Endothelial cell of umbilical vein (primary cell): ENCODE data around the gene DPP6. TPM values are rescaled to one million over a fixed set of nuclear protein-coding genes. Genes with fewer than 3 reads are reported as not detected.

Source experiments
- BruUV-seq: library from RNA; stranded (reverse); fragments of 400-500 nt; replicated peaks from 2 replicates; lab custom pipeline; 2021; lab: Mats Ljungman, UMichigan
- CTCF ChIA-PET: fragments of 300-600, 350-600 bp; sonication (Branson Sonifier 250); formaldehyde crosslinking; loops from one replicate; lab custom pipeline; 2021; ENCODE audit warnings: antibody characterized with exemption, inconsistent platforms; lab: Charles Lee
- POLR2A ChIA-PET: fragments of 300-600, 350-600 bp; sonication (Branson Sonifier 250); formaldehyde crosslinking; loops from one replicate; lab custom pipeline; 2021; ENCODE audit warnings: antibody characterized with exemption, inconsistent platforms; lab: Charles Lee
- DNase-seq: peaks from one replicate; pipeline ENCODE4 v3.0.0-alpha.2; 2011; ENCODE audit warnings: low read depth, low spot score
- FAIRE-seq: peaks from 2 replicates; lab custom pipeline; 2011; peaks lifted over from hg19 to GRCh38; lab: Jason Lieb, UNC
- H2AFZ ChIP-seq: 2 replicates; pipeline ENCODE4 v1.6.0; 2012; ENCODE audit warnings: low read depth, low read length, control low read depth, inconsistent platforms
- H3K27ac ChIP-seq: 2 replicates; pipeline ENCODE4 v1.5.1; 2011; ENCODE audit warnings: low read depth, mild to moderate bottlenecking, control low read depth, low read length, moderate library complexity; ENCODE audit not compliant: insufficient read depth
- H3K27me3 ChIP-seq, 2 experiments: 2 replicates each; pipeline versions ENCODE4 v1.6.0 to v1.6.1; 2011; ENCODE audit warnings: low read length in 2 of 2, mixed read lengths in 1 of 2; ENCODE audit not compliant: control insufficient read depth in 2 of 2, insufficient read depth in 2 of 2
- H3K36me3 ChIP-seq, 2 experiments: 2 replicates in 1 of 2; 3 replicates in 1 of 2; pipeline ENCODE4 v1.5.1; 2011; ENCODE audit warnings: low read length in 2 of 2, mild to moderate bottlenecking in 1 of 2, moderate library complexity in 1 of 2; ENCODE audit not compliant: control insufficient read depth in 2 of 2, insufficient read depth in 2 of 2; ENCODE audit errors: extremely low read depth in 1 of 2
- H3K4me1 ChIP-seq: 3 replicates; pipeline ENCODE4 v1.5.1; 2011; ENCODE audit warnings: mild to moderate bottlenecking, low read length; ENCODE audit not compliant: control insufficient read depth, insufficient read depth; ENCODE audit errors: extremely low read depth
- H3K4me2 ChIP-seq: 2 replicates; pipeline ENCODE4 v1.6.1; 2011; ENCODE audit warnings: low read length, control low read depth, mixed read lengths; ENCODE audit not compliant: insufficient read depth
- H3K4me3 ChIP-seq, 3 experiments: fragments of 200-600 bp in 1 of 3; sonication (generic), shearing (Covaris generic) in 1 of 3; replicated peaks in 1 of 3; 2 replicates each; pipeline ENCODE4 v1.5.1; 2011 to 2016; ENCODE audit warnings: control low read depth in 3 of 3, low read length in 3 of 3, mild to moderate bottlenecking in 2 of 3, inconsistent platforms in 1 of 3, low read depth in 1 of 3, moderate library complexity in 1 of 3; ENCODE audit not compliant: insufficient read depth in 1 of 3
- H3K79me2 ChIP-seq: 2 replicates; pipeline ENCODE4 v1.6.0; 2012; ENCODE audit warnings: low read length, inconsistent platforms; ENCODE audit not compliant: control insufficient read depth, insufficient read depth
- H3K9ac ChIP-seq: replicated peaks from 2 replicates; pipeline ENCODE3; 2011; ENCODE audit warnings: low read length, control low read depth; ENCODE audit not compliant: insufficient read depth; ENCODE audit errors: extremely low read depth
- H3K9me1 ChIP-seq: replicated peaks from 3 replicates; pipeline ENCODE4 v1.6.0; 2011; ENCODE audit warnings: mild to moderate bottlenecking, low read length; ENCODE audit not compliant: control insufficient read depth, insufficient read depth; ENCODE audit errors: extremely low read depth
- H3K9me3 ChIP-seq: replicated peaks from 2 replicates; pipeline ENCODE4 v1.5.1; 2012; ENCODE audit warnings: low read length, inconsistent platforms; ENCODE audit not compliant: control insufficient read depth, insufficient read depth
- H4K20me1 ChIP-seq: replicated peaks from 2 replicates; pipeline ENCODE3; 2011; ENCODE audit warnings: mild to moderate bottlenecking, low read length; ENCODE audit not compliant: control insufficient read depth, insufficient read depth; ENCODE audit errors: extremely low read depth
- CTCF ChIP-seq, 2 donors: IDR thresholded peaks; 1 replicate in 1 of 2; 2 replicates in 1 of 2; pipeline ENCODE4 v1.5.1; 2011; ENCODE audit warnings: low read length in 2 of 2, mild to moderate bottlenecking in 2 of 2, moderate library complexity in 2 of 2, control low read depth in 1 of 2, inconsistent platforms in 1 of 2, low read depth in 1 of 2; ENCODE audit not compliant: insufficient read depth in 1 of 2; ENCODE audit errors: extremely low read depth in 1 of 2
- EZH2 ChIP-seq: IDR thresholded peaks from 2 replicates; pipeline ENCODE4 v1.6.1; 2012; ENCODE audit warnings: borderline replicate concordance, low read depth, mild to moderate bottlenecking, moderate library complexity, low read length, inconsistent platforms; ENCODE audit not compliant: severe bottlenecking
- FOS ChIP-seq: IDR thresholded peaks from 2 replicates; pipeline ENCODE4 v1.6.1; 2011; ENCODE audit warnings: mild to moderate bottlenecking, low read length, moderate library complexity, borderline replicate concordance; ENCODE audit not compliant: insufficient read depth
- GATA2 ChIP-seq: IDR thresholded peaks from 2 replicates; pipeline ENCODE4 v1.7.0; 2011; ENCODE audit warnings: low read depth, mild to moderate bottlenecking, moderate library complexity, mixed read lengths, low read length; ENCODE audit not compliant: insufficient read length, insufficient read depth
- JUN ChIP-seq: IDR thresholded peaks from 2 replicates; pipeline ENCODE4 v1.6.1; 2011; ENCODE audit warnings: borderline replicate concordance, low read depth; ENCODE audit not compliant: insufficient read length, insufficient read depth
- MAX ChIP-seq: IDR thresholded peaks from 2 replicates; pipeline ENCODE4 v1.6.1; 2011; ENCODE audit not compliant: insufficient read depth, insufficient read length
- MYC ChIP-seq: IDR thresholded peaks from one replicate; pipeline ENCODE4 v1.6.1; 2011; ENCODE audit warnings: mild to moderate bottlenecking, low read depth, low read length
- POLR2A ChIP-seq: IDR thresholded peaks from 2 replicates; pipeline ENCODE4 v1.6.1; 2012; ENCODE audit warnings: low read depth, mild to moderate bottlenecking, control low read depth, low read length
- POLR2AphosphoS5 ChIP-seq: IDR thresholded peaks from 2 replicates; pipeline ENCODE4 v1.6.1; 2012; ENCODE audit warnings: low read depth, mild to moderate bottlenecking, control low read depth, low read length, moderate library complexity; ENCODE audit not compliant: insufficient read depth
- dilution Hi-C: fragments of 300-500 bp; cut with MboI; formaldehyde crosslinking; loops from one replicate; pipeline ENCODE4 v1.15.0; 2019; ENCODE audit warnings: low sequenced_read_pairs; ENCODE audit not compliant: extremely low pct_ligation_motif_present
- intact Hi-C: fragments of 100-400 bp; cut with micrococcal nuclease; formaldehyde crosslinking; loops from one replicate; pipeline ENCODE4 v1.10.0; 2022
- polyA plus RNA-seq, 4 experiments: library from polyadenylated mRNA; depleted of rRNA in 3 of 4; stranded (reverse) in 3 of 4; unstranded in 1 of 4; fragments of >200 nt; gene quantifications; 2 replicates each; pipeline versions ENCODE4 v1.2.1 to v1.2.3, GENCODE V29; 2011 to 2012; ENCODE audit warnings: missing spikeins in 1 of 4
- total RNA-seq: library from RNA; stranded (reverse); gene quantifications from 2 replicates; pipeline ENCODE4 v1.2.3, GENCODE V29; 2021

Gene DPP6
- total and polyA plus RNA-seq, 2 donors (not counting 3 experiments of a cell fraction or from before 2014, with no cell fraction given): not detected

GRCh38 chr7:154451480-154452457 lies 399.6 kb downstream of the DPP6 start:
- POLR2A ChIA-PET: no interaction called here

More at GRCh38 chr7:154451480-154452457, 399.6 kb downstream of the DPP6 start:
- CTCF ChIA-PET: no interaction called here
- Histone ChIP-seq H3K9me1 (no peaks in the 10 kb centered on the region), H3K79me2 (no peaks in the 10 kb centered on the region), H3K27me3 (no peaks in the 10 kb centered on the region), H3K9me3 (peaks cover 12% of the 10 kb centered on the region), H4K20me1 (no peaks in the 10 kb centered on the region), H2AFZ (no peak overlapping the region), H3K36me3 (no peaks in the 10 kb centered on the region), H3K4me2 (no peak overlapping the region), H3K4me1 (no peaks in the 10 kb centered on the region), H3K9ac (no peak overlapping the region), H3K4me3 (no peak overlapping the region), H3K27ac (no peak overlapping the region)
- BruUV-seq: no TSS peak
- TF ChIP-seq GATA2: no peak
- no peak for TF ChIP-seq POLR2AphosphoS5
- TF ChIP-seq MYC: no peak
- TF ChIP-seq CTCF (IDR thresholded peaks at IDR 0.05; ENCODE audit: extremely low read depth in 1 of 2, insufficient read depth in 1 of 2, low read depth in 1 of 2, low read length in 2 of 2): no peak
- TF ChIP-seq FOS: no peak
- no peak for TF ChIP-seq MAX
- no peak for TF ChIP-seq EZH2
- TF ChIP-seq POLR2A: no peak
- TF ChIP-seq JUN: no peak
- DNase-seq (no peak), FAIRE-seq (no peak)
- intact Hi-C loops (no loop called here), dilution Hi-C loops (no loop called here)
